ENCODE results near the gene GH1. TPM values are rescaled to one million over a fixed set of nuclear protein-coding genes. Genes with fewer than 3 reads are reported as not detected.

The GH1 gene
- total RNA-seq, 1 donor from 2014 or later: not detected

GRCh38 chr17:63944736-63945499, 26.3 kb upstream of the GH1 start:
- Histone ChIP-seq H3K9me3 (no peaks in the 10 kb centered on the region), H3K27me3 (no peaks in the 10 kb centered on the region), H3K36me3 (no peaks in the 10 kb centered on the region), H3K4me1 (no peaks in the 10 kb centered on the region), H3K27ac (no peak overlapping the region), H3K4me3 (no peak overlapping the region)
- no peak for DNase-seq (ENCODE audit: extremely low spot score in 2 of 2)
- intact Hi-C loops (cut with DNase I): no loop called here
- TF ChIP-seq POLR2A (IDR thresholded peaks at IDR 0.05): no peak
- no peak for TF ChIP-seq CTCF (IDR thresholded peaks at IDR 0.05)
- no peak for TF ChIP-seq POLR2AphosphoS5 (IDR thresholded peaks at IDR 0.05; ENCODE audit: insufficient read depth in 1 of 2, low read depth in 1 of 2)

GRCh38 chr17:63943745-63944144, 25.1 kb upstream of the GH1 start:
- intact Hi-C loops (cut with DNase I): no loop called here
- H3K9me3 ChIP-seq: no peaks in the 10 kb centered on the region
- TF ChIP-seq POLR2AphosphoS5 (IDR thresholded peaks at IDR 0.05; ENCODE audit: insufficient read depth in 1 of 2, low read depth in 1 of 2) (no peak), CTCF (IDR thresholded peaks at IDR 0.05) (no peak), POLR2A (IDR thresholded peaks at IDR 0.05) (no peak)
- H3K27me3 ChIP-seq: no peaks in the 10 kb centered on the region
- H3K4me3 ChIP-seq: no peak overlapping the region
- H3K36me3 ChIP-seq: no peaks in the 10 kb centered on the region
- H3K4me1 ChIP-seq: no peaks in the 10 kb centered on the region
- no peak overlapping the region for H3K27ac ChIP-seq
- no peak for DNase-seq (ENCODE audit: extremely low spot score in 2 of 2)

- DNase-seq (ENCODE audit: extremely low spot score in 2 of 2): no peak
- TF ChIP-seq POLR2AphosphoS5 (IDR thresholded peaks at IDR 0.05; ENCODE audit: insufficient read depth in 1 of 2, low read depth in 1 of 2) (no peak), POLR2A (IDR thresholded peaks at IDR 0.05) (no peak), CTCF (IDR thresholded peaks at IDR 0.05) (no peak)
- Histone ChIP-seq H3K9me3 (no peaks in the 10 kb centered on the region), H3K36me3 (no peaks in the 10 kb centered on the region), H3K4me1 (no peaks in the 10 kb centered on the region), H3K4me3 (no peak overlapping the region), H3K27me3 (no peaks in the 10 kb centered on the region), H3K27ac (no peak overlapping the region)
- intact Hi-C loops (cut with DNase I): no loop called here
These were observed 23.8 kb upstream of the GH1 start for GRCh38 chr17:63942309-63942985.

GRCh38 chr17:63941751-63942150, 23.1 kb upstream of the GH1 start:
- no peak for TF ChIP-seq POLR2AphosphoS5 (IDR thresholded peaks at IDR 0.05; ENCODE audit: insufficient read depth in 1 of 2, low read depth in 1 of 2)
- no peak for TF ChIP-seq CTCF (IDR thresholded peaks at IDR 0.05)
- DNase-seq (ENCODE audit: extremely low spot score in 2 of 2): no peak
- intact Hi-C loops (cut with DNase I): no loop called here

GRCh38 chr17:63941162-63941561, 22.5 kb upstream of the GH1 start:
- Histone ChIP-seq H3K27me3 (no peaks in the 10 kb centered on the region), H3K4me3 (no peak overlapping the region), H3K27ac (no peak overlapping the region), H3K9me3 (no peaks in the 10 kb centered on the region), H3K36me3 (no peaks in the 10 kb centered on the region), H3K4me1 (no peaks in the 10 kb centered on the region)
- intact Hi-C loops (cut with DNase I): no loop called here
- DNase-seq (ENCODE audit: extremely low spot score in 2 of 2): no peak
- TF ChIP-seq CTCF (IDR thresholded peaks at IDR 0.05): no peak
- TF ChIP-seq POLR2A (IDR thresholded peaks at IDR 0.05): no peak
- no peak for TF ChIP-seq POLR2AphosphoS5 (IDR thresholded peaks at IDR 0.05; ENCODE audit: insufficient read depth in 1 of 2, low read depth in 1 of 2)

More at GRCh38 chr17:63941751-63942150, 23.1 kb upstream of the GH1 start:
- Histone ChIP-seq H3K27ac (no peak overlapping the region), H3K27me3 (no peaks in the 10 kb centered on the region), H3K4me3 (no peak overlapping the region), H3K4me1 (no peaks in the 10 kb centered on the region), H3K9me3 (no peaks in the 10 kb centered on the region), H3K36me3 (no peaks in the 10 kb centered on the region)

Measured in vagina (tissue), 2 donors.